HG03196 (cell line): ENCODE results near the gene DGKK.

Experiments
- ATAC-seq: cut with Tn5 transposase; IDR thresholded peaks from one replicate; pipeline ENCODE4 v1.9.1; 2021; ENCODE audit not compliant: unreplicated experiment

DGKK gene, protein sequence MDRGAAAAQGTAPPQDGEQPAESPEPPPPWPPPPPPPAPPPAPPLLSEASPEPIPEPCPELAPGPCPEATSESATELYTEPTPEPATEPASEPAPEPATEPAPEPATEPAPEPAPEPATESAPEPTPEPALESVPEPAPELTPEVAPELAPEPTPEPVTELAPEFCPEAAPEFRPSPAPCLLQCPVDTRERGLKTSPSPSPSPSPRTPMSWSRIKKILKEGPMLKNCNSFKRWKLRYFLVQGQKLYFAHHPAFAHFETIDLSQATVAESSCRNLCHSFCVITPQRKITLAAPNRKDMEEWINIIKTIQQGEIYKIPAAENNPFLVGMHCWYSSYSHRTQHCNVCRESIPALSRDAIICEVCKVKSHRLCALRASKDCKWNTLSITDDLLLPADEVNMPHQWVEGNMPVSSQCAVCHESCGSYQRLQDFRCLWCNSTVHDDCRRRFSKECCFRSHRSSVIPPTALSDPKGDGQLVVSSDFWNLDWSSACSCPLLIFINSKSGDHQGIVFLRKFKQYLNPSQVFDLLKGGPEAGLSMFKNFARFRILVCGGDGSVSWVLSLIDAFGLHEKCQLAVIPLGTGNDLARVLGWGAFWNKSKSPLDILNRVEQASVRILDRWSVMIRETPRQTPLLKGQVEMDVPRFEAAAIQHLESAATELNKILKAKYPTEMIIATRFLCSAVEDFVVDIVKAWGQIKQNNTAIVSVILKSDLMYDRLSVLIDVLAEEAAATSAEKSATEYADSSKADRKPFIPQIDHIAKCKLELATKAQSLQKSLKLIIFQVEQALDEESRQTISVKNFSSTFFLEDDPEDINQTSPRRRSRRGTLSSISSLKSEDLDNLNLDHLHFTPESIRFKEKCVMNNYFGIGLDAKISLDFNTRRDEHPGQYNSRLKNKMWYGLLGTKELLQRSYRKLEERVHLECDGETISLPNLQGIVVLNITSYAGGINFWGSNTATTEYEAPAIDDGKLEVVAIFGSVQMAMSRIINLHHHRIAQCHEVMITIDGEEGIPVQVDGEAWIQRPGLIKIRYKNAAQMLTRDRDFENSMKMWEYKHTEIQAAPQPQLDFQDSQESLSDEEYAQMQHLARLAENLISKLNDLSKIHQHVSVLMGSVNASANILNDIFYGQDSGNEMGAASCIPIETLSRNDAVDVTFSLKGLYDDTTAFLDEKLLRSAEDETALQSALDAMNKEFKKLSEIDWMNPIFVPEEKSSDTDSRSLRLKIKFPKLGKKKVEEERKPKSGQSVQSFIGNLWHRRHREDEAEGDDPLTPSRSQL

DNA sequence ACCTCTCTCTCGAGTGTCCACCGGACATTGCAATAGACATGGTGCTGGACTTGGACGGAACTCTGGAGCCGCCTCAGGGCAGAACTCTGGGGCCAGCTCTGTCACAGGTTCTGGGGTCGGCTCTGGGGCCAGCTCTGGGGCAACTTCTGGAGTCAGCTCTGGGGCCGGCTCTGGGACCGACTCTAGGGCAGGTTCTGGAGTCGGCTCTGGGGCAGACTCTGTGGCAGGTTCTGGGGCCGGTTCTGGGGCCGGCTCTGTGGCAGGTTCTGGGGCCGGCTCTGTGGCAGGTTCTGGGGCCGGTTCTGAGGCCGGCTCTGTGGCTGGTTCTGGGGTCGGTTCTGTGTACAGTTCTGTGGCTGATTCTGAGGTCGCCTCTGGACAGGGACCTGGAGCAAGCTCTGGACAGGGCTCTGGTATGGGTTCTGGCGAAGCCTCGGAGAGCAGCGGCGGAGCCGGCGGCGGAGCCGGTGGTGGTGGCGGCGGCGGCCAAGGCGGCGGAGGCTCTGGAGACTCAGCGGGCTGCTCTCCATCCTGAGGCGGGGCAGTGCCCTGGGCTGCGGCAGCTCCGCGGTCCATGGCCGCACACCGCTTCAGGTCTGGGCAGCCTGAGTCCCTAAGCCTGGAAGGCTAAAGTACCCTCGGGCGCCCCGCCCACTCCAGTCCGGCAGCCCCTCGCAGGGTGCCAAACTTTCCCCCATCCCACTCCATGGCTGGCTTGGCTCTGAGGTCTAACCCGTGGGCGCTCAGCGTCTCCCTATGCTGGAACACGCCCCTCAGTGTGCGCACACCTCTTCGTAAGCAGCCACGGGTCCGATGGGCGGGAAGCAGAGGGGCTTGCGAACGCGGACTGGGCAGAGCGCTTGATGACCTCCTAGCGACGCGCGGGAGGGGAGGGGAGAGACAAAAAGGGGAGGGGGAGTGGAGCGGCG lies at the start of gene DGKK:
Gene DGKK (minus strand): TSS at position 723 of the 929 bp plus-strand sequence. CDS start 147 bp downstream, at position 576.
- ATAC-seq: no peak

DNA sequence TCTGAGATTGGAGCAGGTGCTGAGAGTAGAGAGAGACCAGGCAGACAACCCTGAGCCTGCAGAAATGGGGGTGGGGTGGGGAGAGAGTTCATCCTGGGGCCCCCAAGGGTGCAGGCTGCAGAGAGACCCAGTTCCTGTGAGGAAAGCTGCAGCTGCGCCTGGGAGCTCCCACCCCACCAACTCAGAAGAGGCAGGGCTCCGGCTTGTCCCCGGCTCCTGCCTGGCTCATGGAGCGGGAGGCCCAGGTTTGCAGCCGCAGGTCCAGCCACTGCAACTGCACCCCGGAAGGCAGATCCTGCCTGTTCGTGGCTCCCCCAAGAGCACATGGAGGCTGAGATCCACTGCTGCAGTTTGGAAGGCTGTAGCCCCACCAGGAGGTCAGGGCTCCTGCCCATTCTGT lies 44.2 kb upstream of the DGKK start:
- ATAC-seq: no peak

DNA sequence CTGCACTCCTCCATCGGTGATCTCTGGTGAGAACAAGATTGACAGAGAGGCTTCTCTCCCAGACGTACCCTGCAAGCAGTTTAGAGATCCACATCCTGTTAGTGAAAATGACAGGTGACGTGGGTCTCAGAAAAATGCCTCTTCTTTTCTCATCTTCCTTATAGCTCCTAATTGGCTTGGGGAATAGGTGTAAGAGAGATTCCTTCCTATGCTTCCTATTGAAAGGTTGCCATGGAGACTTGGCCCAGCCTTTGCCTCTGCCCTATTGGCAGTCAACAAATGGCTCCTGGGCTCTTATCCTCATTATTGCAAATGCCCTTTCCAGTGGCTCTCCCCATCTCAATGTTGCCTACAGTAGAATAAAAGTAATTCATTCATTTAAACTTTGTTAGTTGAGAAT lies 26.5 kb upstream of the DGKK start:
- no peak for ATAC-seq

DNA sequence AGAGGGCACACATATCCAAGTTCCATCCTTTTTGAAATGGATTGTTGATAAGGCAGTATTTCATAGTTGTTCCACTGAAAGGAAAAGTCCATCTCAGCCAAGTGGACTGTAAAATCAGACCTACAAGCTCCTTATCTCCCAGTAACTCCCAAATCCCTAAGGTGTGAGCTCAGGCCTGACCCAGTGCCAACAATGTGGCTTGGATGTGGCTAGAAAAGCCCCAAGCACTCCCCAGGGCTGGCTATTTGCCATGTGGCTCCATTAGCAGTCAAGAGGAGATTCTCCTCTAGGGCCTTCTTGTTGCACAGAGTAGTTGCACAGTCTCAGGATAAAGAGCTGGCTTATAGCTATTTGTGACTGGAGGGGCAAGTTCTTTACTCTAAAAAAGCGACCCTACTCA lies 25.0 kb upstream of the DGKK start:
- ATAC-seq: no peak

DNA sequence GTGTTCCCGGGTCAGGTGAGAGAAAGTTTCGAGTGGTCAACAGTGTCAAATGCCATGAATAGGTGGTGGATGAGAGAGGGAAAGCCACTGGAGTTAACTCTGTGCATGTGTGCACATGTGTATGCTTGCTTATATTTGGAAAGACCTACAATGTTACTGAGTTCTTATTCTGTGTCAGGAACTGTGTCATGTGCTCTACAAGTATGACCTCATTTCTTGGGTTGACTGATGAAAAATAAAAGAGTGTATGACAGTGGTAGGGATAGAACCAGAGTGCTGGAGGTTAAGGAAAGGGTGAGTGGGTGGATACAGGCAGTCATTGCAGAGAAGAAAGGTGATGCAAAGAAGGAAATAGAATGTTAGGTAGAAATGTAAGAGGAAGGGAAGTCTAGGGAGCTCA lies 22.1 kb upstream of the DGKK start:
- no peak for ATAC-seq

DNA sequence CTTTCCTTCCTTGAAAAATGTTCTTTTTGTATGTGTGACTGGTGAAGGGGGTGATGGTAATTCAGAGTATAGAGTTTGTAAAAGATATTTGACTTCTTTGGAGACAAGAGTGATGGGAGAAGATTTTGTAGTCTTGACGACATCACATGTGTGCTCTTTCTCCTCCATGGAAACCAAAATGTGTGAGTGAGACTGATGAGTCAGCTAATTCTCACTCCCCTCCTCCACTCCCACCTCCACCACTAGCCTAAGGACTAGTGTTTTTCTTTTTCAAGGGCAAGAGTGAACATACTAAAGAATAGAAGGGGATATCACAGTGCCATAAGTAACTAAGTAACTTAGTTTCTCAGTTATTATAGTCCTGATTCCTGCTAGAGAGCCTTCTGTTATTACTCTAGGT lies 14.0 kb upstream of the DGKK start:
- ATAC-seq: no peak

DNA sequence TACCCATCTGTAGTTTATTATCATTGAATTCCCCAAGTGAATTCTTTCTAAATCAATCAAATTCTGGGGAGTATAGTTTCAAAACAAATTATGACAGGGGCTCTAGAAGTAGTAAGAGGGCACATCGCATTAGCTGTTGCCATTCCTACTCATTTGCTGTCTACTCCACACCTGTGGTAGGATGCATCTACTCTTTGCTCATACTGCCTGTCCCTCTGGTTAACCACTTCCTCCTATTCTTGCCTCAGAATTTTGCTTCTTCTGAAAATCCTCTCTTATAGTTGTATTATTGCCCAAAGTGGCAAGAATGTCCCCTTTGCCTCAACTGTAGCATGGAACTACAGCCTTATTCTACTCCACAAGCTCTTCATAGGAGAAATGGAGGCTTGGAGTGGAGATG lies 12.7 kb upstream of the DGKK start:
- ATAC-seq: no peak

DNA sequence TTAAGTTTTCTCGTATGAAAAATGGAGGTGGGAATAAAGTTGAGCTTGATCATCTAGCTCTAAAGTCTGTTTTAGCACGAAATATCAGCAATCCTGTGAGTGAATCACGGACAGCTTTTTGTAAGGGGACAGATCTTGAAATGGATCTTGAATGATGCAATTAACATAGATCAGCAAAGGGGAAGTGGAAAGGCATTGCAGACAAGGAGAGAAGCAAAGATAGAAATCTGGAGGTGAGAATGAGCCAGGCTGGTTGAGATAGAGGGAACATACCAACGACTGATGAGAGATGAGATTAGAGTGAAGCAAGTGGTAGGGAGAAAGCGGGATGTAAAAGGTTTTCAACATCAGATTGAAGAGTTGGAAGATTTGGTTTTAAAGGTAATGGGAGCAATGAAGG lies 4.6 kb upstream of the DGKK start:
- ATAC-seq: no peak

DNA sequence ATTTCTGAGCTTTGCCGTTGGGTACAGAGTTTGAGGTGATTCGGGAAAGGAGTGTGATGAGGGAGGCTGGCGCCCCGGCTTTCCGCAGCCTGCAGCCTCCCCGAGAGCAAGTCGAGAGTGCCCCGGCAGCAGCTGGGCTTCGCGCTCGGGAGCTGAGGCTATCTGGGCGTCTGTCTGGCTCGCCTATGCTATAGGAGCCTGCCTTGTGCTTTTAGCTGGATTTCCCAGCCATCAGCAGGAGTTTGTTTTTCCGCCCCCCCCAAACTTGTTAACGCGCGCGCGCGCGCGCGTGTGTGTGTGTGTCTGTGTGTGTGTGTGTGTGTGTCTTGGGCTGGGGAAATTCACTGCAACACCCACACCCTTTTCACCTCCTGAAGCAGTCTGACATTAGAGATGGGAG lies 765 bp upstream of the DGKK start:
- ATAC-seq: no peak

DNA sequence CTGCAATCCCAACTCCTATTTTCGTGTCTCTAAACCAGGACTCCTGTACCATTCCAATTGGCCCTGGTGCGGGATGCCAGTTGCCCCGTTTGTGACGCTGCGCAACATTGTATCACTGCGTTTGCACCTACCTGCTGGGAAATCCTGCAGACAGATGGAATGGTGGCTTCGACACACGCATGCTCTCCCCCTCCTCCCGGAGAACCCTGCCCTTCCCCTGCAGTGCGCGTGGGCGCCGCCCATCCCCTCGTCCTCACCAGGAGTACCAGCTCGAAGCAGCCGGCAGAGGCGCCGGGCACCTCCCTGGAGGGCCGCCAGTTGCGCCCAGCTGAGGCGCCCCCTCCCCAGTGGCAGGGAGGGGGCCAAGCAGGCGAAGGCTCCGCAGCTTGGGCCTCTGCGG lies 1.4 kb downstream of the DGKK start:
- no peak for ATAC-seq

DNA sequence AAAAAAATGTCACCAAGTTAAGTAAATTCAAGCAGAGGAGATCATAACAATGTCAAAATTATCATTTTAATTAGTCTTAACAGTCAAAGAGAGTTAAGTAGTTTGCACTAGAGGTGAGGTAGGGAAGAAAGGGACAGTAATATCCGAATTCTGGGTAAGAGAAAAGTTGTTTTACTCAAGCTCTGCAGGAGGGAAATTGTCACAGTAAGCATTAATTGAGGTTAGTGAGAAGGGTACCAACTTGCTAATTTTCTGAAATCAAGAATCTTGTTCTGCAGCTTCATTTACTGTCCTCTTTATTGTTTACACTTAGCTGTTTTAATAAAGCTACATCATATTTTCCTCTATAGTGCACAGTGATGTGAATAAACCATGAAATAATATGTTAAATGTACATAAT lies 11.0 kb downstream of the DGKK start:
- no peak for ATAC-seq

DNA sequence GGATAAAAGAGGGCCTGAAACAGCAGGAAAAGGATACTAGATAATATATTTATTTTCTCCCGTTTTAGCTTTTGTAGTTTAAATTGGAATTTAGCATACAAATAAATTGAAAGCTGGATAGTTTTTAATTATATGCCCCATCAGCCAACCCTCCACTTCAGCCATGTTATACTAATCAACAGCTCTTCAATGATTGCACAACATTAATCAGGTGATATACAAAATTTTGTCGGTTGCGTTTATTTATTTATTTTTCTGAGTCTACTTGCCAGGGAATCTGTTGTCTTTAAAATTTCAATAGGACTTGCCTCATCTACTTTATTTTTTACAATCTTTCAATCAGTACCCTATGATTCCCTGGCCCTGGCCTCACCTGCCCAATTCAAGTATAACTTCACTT lies 12.1 kb downstream of the DGKK start:
- ATAC-seq: no peak

DNA sequence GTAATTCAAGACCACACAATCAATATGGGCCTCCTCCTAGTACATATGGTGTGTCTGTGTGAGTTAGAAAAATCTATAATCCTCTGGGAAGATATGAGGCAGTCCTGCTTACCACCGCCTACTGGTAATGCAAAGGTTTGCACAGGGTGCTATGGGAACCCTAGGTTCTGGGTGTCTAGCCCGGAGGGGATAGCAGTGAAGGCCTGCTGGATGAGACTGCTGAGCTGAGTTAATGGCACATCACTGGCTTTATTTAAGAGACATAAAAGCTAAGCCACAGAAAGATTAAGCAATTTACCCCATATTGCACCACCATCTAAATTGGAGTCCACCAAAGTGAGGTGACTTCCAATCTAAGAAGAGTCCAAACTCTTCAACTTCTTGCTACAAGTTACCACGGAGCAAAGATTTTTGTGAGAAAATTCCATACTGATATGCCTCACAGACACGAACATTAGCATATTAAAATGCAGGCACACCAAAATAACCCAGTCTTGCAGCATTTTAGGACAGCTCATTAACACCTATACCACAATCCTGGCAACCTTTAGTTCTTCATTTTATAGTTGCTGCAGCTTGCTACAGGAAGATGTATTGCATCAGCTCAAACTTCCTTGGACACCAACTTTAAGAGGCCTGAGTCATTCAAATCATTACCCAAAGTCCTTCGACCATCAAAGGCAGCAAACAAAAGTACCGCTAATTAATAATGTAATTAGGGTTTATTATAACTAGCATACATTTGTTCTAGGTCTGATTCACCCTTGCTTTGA lies 13.7 kb downstream of the DGKK start:
- no peak for ATAC-seq

DNA sequence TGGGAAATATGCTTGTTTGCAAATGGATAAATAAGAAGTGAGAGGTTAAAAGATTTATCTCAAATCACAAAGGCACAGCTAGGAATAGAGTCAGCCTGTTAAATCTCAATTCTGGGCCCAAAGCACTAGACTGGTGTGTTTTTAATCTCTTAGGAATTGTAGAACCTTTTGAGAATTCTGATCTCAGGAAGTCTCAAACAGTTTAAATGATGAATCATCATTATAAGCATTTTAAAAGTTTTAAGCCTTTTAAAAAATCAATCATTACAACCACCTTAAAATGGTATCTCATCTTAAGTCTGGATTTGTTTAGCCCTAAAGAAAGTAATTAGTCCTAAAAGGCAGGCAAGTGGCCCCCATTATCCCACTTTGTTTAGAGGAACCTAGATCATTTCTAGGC lies 17.8 kb downstream of the DGKK start:
- ATAC-seq: no peak

DNA sequence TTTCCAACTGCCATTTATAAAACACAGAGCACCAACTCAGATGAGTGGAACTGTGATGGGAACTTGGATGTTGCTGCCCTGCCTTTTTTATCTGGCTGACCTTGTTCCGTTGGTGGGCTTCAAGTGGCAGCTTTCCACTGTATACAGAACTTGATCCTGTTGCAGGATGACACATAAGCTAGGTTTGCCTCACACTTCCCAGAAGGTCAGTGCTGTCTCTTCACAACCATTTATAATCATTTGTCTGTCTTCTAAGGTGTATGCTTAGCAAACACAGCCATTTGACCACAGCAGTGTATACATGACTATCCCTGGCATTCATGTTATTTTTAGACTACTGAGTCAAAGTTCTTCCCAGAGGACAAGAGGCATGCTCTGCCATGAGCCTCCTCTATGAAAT lies 20.3 kb downstream of the DGKK start:
- no peak for ATAC-seq

DNA sequence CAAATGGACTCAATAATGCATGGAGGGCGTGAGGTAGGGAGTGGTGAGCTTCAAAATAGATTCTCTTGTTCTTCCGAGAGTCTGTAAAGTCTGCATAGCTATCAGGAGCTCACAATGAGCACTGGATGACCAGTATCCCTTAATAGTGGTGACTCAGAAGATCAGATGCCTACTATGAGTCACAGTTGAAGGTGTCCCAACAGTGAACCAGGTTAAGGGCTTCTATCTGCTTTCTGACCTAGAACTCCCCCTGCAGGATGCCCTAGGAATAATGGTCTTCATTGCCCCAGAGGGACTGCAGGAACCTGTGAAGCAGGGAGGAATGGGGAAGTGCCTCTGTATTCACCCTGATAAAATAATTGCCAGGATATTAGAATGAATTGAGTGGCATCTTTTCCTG lies 22.1 kb downstream of the DGKK start:
- no peak for ATAC-seq

DNA sequence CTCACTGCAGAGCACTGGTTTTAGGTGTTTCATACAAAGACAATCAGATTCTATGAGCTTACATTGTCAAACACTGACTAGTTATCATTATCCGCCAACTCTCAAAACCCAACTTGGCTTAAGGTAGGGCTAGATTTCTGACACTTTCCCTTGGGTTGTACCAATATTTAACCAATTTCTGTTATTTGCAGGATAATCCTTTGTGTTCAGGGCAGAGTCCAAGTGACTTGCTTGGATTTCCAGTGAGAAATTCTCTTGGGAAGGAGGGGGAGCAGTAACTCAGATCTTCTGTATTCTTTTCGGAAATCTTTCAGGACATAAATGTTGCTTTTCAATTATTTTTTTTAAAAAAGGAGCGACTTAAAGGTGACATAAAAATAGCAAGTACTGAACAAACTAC lies 23.1 kb downstream of the DGKK start:
- ATAC-seq: no peak

DNA sequence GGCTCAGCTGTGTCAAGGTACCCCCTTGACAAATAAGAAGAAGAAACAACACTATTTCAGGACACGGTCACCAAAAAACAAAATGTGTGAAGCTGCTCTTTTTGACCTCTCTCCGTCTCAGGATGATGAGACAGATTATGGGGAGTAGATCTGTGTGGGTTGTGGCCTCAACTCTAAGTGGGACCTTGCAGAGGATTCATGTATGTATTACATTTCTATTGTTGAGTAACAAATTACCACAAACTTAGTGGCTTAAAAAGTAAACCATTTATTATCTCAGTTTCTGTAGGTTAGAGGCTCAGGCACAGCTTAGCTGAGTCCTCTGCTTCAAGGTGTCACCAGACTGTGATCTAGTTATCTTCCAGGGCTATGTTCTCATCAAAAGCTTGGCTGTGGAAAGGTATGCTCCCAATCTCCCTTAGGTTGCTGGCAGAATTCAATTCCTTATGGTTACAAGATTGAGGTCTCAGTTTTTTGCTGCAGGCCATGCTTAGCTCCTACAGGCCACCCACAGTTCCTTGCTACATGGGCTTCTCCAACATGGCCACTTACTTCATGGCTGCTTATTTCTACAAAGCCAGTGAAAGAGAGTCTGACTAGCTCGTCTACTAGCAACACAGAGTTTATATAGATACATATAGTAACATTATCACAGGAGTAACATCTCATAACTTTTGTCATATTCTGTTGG lies 28.1 kb downstream of the DGKK start:
- no peak for ATAC-seq

DNA sequence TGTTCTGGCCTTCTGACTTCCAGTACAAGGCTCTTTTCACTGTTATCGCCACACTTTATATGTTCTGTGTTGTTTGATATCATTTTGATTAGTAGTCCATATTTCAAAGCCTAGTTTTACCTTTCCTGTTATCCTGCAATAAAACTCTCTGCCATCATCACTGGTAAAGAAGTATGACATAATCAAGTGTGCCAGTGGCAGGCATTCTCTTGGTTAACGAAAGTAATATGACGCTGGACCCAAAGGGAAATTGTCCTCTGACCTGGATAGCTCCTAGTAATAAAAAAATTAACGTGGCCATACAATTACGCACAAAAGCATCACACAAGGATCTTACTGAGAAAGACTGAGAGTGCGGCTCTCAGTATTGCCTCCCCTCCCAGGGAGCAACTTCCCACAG lies 33.8 kb downstream of the DGKK start:
- no peak for ATAC-seq
